IMR-90 (cell line): Measurements from ENCODE around the gene KRT3. TPM values are rescaled to one million over a fixed set of nuclear protein-coding genes. Genes with fewer than 3 reads are reported as not detected.

Experiments
- ATAC-seq: fragments of 200-7000 bp; cut with Tn5 transposase; 2 replicates; pipeline ENCODE4 v1.9.1; 2020; ENCODE audit warnings: low read depth, mild to moderate bottlenecking, moderate library complexity
- BruUV-seq: library from RNA; stranded (reverse); fragments of 400-500 nt; replicated peaks from 2 replicates; lab custom pipeline; 2021; lab: Mats Ljungman, UMichigan
- CTCF ChIA-PET: fragments of 300-600 bp; formaldehyde crosslinking; extraction: SDS; loops from one replicate; lab custom pipeline; 2021; ENCODE audit warnings: antibody characterized with exemption; lab: Yijun Ruan, JAX
- POLR2A ChIA-PET: fragments of 300-600 bp; sonication (Branson Sonifier 250); formaldehyde crosslinking; loops from one replicate; lab custom pipeline; 2022; ENCODE audit warnings: antibody characterized with exemption; ENCODE audit not compliant: unreplicated experiment; lab: Charles Lee
- DNase-seq: peaks from one replicate; pipeline ENCODE4 v3.0.0; 2013
- H2AFZ ChIP-seq: replicated peaks from 2 replicates; pipeline ENCODE3; 2013; ENCODE audit warnings: low read length, mild to moderate bottlenecking; ENCODE audit not compliant: poor library complexity
- H2AK5ac ChIP-seq: 2 replicates; pipeline ENCODE4 v1.6.1; 2013; ENCODE audit warnings: low read depth, low read length, inconsistent platforms
- H2AK9ac ChIP-seq: replicated peaks from 2 replicates; pipeline ENCODE3; 2013; ENCODE audit warnings: mild to moderate bottlenecking, low read depth, low read length, moderate library complexity; ENCODE audit not compliant: poor library complexity
- H2BK120ac ChIP-seq: 2 replicates; pipeline ENCODE4 v1.6.1; 2013; ENCODE audit warnings: low read depth, low read length, inconsistent platforms
- H2BK15ac ChIP-seq: 3 replicates; pipeline ENCODE4 v1.6.1; 2013; ENCODE audit warnings: low read depth, low read length, inconsistent platforms
- H2BK20ac ChIP-seq: 2 replicates; pipeline ENCODE4 v1.6.1; 2013; ENCODE audit warnings: low read depth, mild to moderate bottlenecking, inconsistent platforms, low read length, moderate library complexity
- H2BK5ac ChIP-seq: 2 replicates; pipeline ENCODE4 v1.6.1; 2013; ENCODE audit warnings: mild to moderate bottlenecking, low read depth, low read length, inconsistent platforms; ENCODE audit not compliant: poor library complexity, severe bottlenecking
- H3K14ac ChIP-seq: replicated peaks from 2 replicates; pipeline ENCODE4 v1.6.1; 2013; ENCODE audit warnings: low read depth, low read length, inconsistent platforms
- H3K18ac ChIP-seq: 2 replicates; pipeline ENCODE4 v1.6.1; 2013; ENCODE audit warnings: low read depth, low read length, control low read depth
- H3K23ac ChIP-seq: 2 replicates; pipeline ENCODE4 v1.6.1; 2013; ENCODE audit warnings: low read depth, low read length, inconsistent platforms
- H3K27ac ChIP-seq: 2 replicates; pipeline ENCODE4 v1.5.1; 2013; ENCODE audit warnings: mild to moderate bottlenecking, control low read depth, low read length; ENCODE audit not compliant: insufficient read depth
- H3K27me3 ChIP-seq: 2 replicates; pipeline ENCODE4 v1.6.1; 2013; ENCODE audit warnings: low read length; ENCODE audit not compliant: control insufficient read depth, insufficient read depth
- H3K36me3 ChIP-seq: 2 replicates; pipeline ENCODE4 v1.6.1; 2013; ENCODE audit warnings: low read length, mixed read lengths; ENCODE audit not compliant: control insufficient read depth, insufficient read depth
- H3K4ac ChIP-seq: 2 replicates; pipeline ENCODE4 v1.6.1; 2013; ENCODE audit warnings: low read depth, low read length, inconsistent platforms
- H3K4me1 ChIP-seq: 2 replicates; pipeline ENCODE4 v1.6.1; 2013; ENCODE audit warnings: low read length, mixed read lengths; ENCODE audit not compliant: control insufficient read depth, insufficient read depth
- H3K4me2 ChIP-seq: 2 replicates; pipeline ENCODE4 v1.6.1; 2013; ENCODE audit warnings: low read depth, mild to moderate bottlenecking, control low read depth, low read length, moderate library complexity
- H3K4me3 ChIP-seq: 2 replicates; pipeline ENCODE4 v1.5.1; 2013; ENCODE audit warnings: low read depth, mild to moderate bottlenecking, control low read depth, low read length, moderate library complexity; ENCODE audit not compliant: insufficient read depth
- H3K56ac ChIP-seq: 2 replicates; pipeline ENCODE4 v1.6.1; 2013; ENCODE audit warnings: low read length, inconsistent platforms; ENCODE audit not compliant: insufficient read depth; ENCODE audit errors: extremely low read depth
- H3K79me1 ChIP-seq, 2 experiments: 2 replicates each; pipeline ENCODE4 v1.6.1; 2013; ENCODE audit warnings: low read length in 2 of 2, inconsistent platforms in 1 of 2, low read depth in 1 of 2
- H3K9ac ChIP-seq: 2 replicates; pipeline ENCODE4 v1.6.1; 2013; ENCODE audit warnings: low read depth, low read length, control low read depth
- H3K9me1 ChIP-seq: 2 replicates; pipeline ENCODE4 v1.6.1; 2013; ENCODE audit warnings: low read length, inconsistent platforms; ENCODE audit not compliant: insufficient read depth
- H3K9me3 ChIP-seq: 2 replicates; pipeline ENCODE4 v1.6.1; 2013; ENCODE audit warnings: low read length; ENCODE audit not compliant: control insufficient read depth, insufficient read depth
- H4K20me1 ChIP-seq: 2 replicates; pipeline ENCODE4 v1.6.1; 2013; ENCODE audit warnings: low read length, inconsistent platforms; ENCODE audit not compliant: insufficient read depth
- H4K5ac ChIP-seq: 2 replicates; pipeline ENCODE4 v1.6.1; 2013; ENCODE audit warnings: mild to moderate bottlenecking, low read depth, low read length, control low read depth
- H4K8ac ChIP-seq, 2 experiments: 2 replicates each; pipeline ENCODE4 v1.6.1; 2013; ENCODE audit warnings: low read depth in 2 of 2, low read length in 2 of 2, control low read depth in 1 of 2, inconsistent platforms in 1 of 2
- H4K91ac ChIP-seq: 2 replicates; pipeline ENCODE4 v1.6.1; 2013; ENCODE audit warnings: low read depth, low read length, inconsistent platforms; ENCODE audit not compliant: insufficient read depth
- CTCF ChIP-seq: conservative IDR thresholded peaks from 2 replicates; pipeline ENCODE4 v1.5.1; 2012; ENCODE audit warnings: mild to moderate bottlenecking, low read depth, low read length, improper control_type of control experiment
- MXI1 ChIP-seq: IDR thresholded peaks from 2 replicates; pipeline ENCODE4 v1.6.1; 2012; ENCODE audit warnings: low read depth, mild to moderate bottlenecking, low read length, moderate library complexity, borderline replicate concordance
- RAD21 ChIP-seq: IDR thresholded peaks from 2 replicates; pipeline ENCODE4 v1.6.1; 2012; ENCODE audit warnings: low read length, improper control_type of control experiment
- RFX5 ChIP-seq: IDR thresholded peaks from 2 replicates; pipeline ENCODE4 v1.8.0; 2012; ENCODE audit warnings: low read depth, mild to moderate bottlenecking, low read length, moderate library complexity
- dilution Hi-C: fragments of 300-500 bp; cut with HindIII; formaldehyde crosslinking; loops from one replicate; pipeline ENCODE4 v1.14.3; 2018; ENCODE audit warnings: low sequenced_read_pairs; ENCODE audit not compliant: unreplicated experiment
- in situ Hi-C: fragments of 300-500 bp; cut with MboI; formaldehyde crosslinking; loops from 3 replicates; pipeline ENCODE4 v1.14.3; 2019; ENCODE audit warnings: low sequenced_read_pairs, inconsistent platforms, mixed read lengths
- intact Hi-C: fragments of 100-400 bp; cut with micrococcal nuclease; formaldehyde crosslinking; loops from 2 replicates; pipeline ENCODE4 v1.10.0; 2022
- polyA plus RNA-seq, 3 experiments: library from polyadenylated mRNA; depleted of rRNA; stranded (reverse); fragments of >200 nt; gene quantifications; 2 replicates each; pipeline ENCODE4 v1.2.3, GENCODE V29; 2012; ENCODE audit warnings: low replicate concordance in 1 of 3
- total RNA-seq: library from RNA; depleted of rRNA; stranded (reverse); fragments of >200 nt; gene quantifications from 2 replicates; pipeline ENCODE4 v1.2.3, GENCODE V29; 2012

The KRT3 gene
- total and polyA plus RNA-seq, 2 of the 4 experiments (the other 2 are of a cell fraction): not detected

GRCh38 chr12:52740584-52740983, 55.3 kb downstream of the KRT3 start:
- H3K4me1 ChIP-seq: no peaks in the 10 kb centered on the region
- H3K27me3 ChIP-seq: no peaks in the 10 kb centered on the region
- BruUV-seq: no TSS peak
- H3K4ac ChIP-seq: no peak overlapping the region
- no peak overlapping the region for H3K4me2 ChIP-seq
- H2AFZ ChIP-seq: no peak overlapping the region
- no peak overlapping the region for H2BK15ac ChIP-seq
- H2BK20ac ChIP-seq: no peak overlapping the region
- no peak overlapping the region for H4K91ac ChIP-seq
- H3K27ac ChIP-seq: no peak overlapping the region
- no peak overlapping the region for H3K56ac ChIP-seq
- no peaks in the 10 kb centered on the region for H3K9me3 ChIP-seq
- ChIA-PET POLR2A (no interaction called here), CTCF (no interaction called here)
- no peak for DNase-seq
- H3K9me1 ChIP-seq: no peaks in the 10 kb centered on the region
- H2AK9ac ChIP-seq: no peak overlapping the region
- H4K20me1 ChIP-seq: no peaks in the 10 kb centered on the region
- H2BK5ac ChIP-seq: no peak overlapping the region
- in situ Hi-C loops (no loop called here), dilution Hi-C loops (no loop called here), intact Hi-C loops (no loop called here)
- no peak overlapping the region for H3K4me3 ChIP-seq
- H3K79me1 ChIP-seq: no peaks in the 10 kb centered on the region
- no peaks in the 10 kb centered on the region for H3K36me3 ChIP-seq
- H4K8ac ChIP-seq: no peak overlapping the region
- no peak overlapping the region for H3K23ac ChIP-seq
- no peak overlapping the region for H2AK5ac ChIP-seq
- no peak for ATAC-seq
- no peak overlapping the region for H3K18ac ChIP-seq
- no peak overlapping the region for H3K9ac ChIP-seq
- H2BK120ac ChIP-seq: no peak overlapping the region
- TF ChIP-seq RAD21 (no peak), RFX5 (no peak), CTCF (no peak), MXI1 (no peak)
- no peak overlapping the region for H4K5ac ChIP-seq
- no peak overlapping the region for H3K14ac ChIP-seq
